ES-I3 (cell line): ENCODE measurements around the gene PIGQ.

Experiments used
- H3K36me3 ChIP-seq: 2 replicates; pipeline ENCODE4 v1.6.1; 2013; ENCODE audit warnings: mild to moderate bottlenecking, low read length, control low read depth, moderate library complexity; ENCODE audit not compliant: insufficient read depth
- H3K4me1 ChIP-seq: 2 replicates; pipeline ENCODE4 v1.6.1; 2013; ENCODE audit warnings: mild to moderate bottlenecking, control low read depth, low read length; ENCODE audit not compliant: insufficient read depth
- H3K9ac ChIP-seq: 2 replicates; pipeline ENCODE4 v1.6.1; 2013; ENCODE audit warnings: low read depth, mild to moderate bottlenecking, low read length, moderate library complexity
- H3K9me3 ChIP-seq: 2 replicates; pipeline ENCODE4 v1.6.1; 2013; ENCODE audit warnings: mild to moderate bottlenecking, low read length, moderate library complexity; ENCODE audit not compliant: control insufficient read depth, insufficient read depth

PIGQ gene

GRCh38 chr16:622920-623280 lies 53.1 kb downstream of the PIGQ start:
- H3K36me3 ChIP-seq, result no peaks in the 10 kb centered on the region; the same call in 1 of the 2 replicates
- no peak overlapping the region; the same call in 1 of the 2 replicates for H3K9ac ChIP-seq
- peaks cover 11% of the 10 kb centered on the region; the same call in 1 of the 2 replicates for H3K4me1 ChIP-seq
- no peaks in the 10 kb centered on the region for H3K9me3 ChIP-seq

GRCh38 chr16:624526-625070 lies 54.8 kb downstream of the PIGQ start:
- Histone ChIP-seq H3K9me3 (no peaks in the 10 kb centered on the region), H3K9ac (no peak overlapping the region), H3K4me1 (peaks cover 18% of the 10 kb centered on the region; the same call in 1 of the 2 replicates), H3K36me3 (no peaks in the 10 kb centered on the region; the same call in 1 of the 2 replicates)

GRCh38 chr16:625117-625976 lies 55.6 kb downstream of the PIGQ start:
- peaks cover 20% of the 10 kb centered on the region; the same call in 1 of the 2 replicates for H3K4me1 ChIP-seq

GRCh38 chr16:625977-626765 lies 56.4 kb downstream of the PIGQ start:
- H3K4me1 ChIP-seq, result peaks cover 21% of the 10 kb centered on the region; the same call in 1 of the 2 replicates
- no peaks in the 10 kb centered on the region; the same call in 1 of the 2 replicates for H3K36me3 ChIP-seq
- no peak overlapping the region for H3K9ac ChIP-seq
- no peaks in the 10 kb centered on the region for H3K9me3 ChIP-seq

More at GRCh38 chr16:625117-625976, 55.6 kb downstream of the PIGQ start:
- H3K9me3 ChIP-seq, result no peaks in the 10 kb centered on the region
- no peak overlapping the region for H3K9ac ChIP-seq
- H3K36me3 ChIP-seq, result no peaks in the 10 kb centered on the region; the same call in 1 of the 2 replicates

- H3K36me3 ChIP-seq, result no peaks in the 10 kb centered on the region; the same call in 1 of the 2 replicates
- peaks cover 17% of the 10 kb centered on the region; the same call in 1 of the 2 replicates for H3K4me1 ChIP-seq
- H3K9me3 ChIP-seq, result no peaks in the 10 kb centered on the region
- H3K9ac ChIP-seq, result no peak overlapping the region
These were observed 57.2 kb downstream of the PIGQ start for GRCh38 chr16:626787-627453.

- H3K9me3 ChIP-seq, result no peaks in the 10 kb centered on the region
- no peak overlapping the region for H3K9ac ChIP-seq
- peaks cover 16% of the 10 kb centered on the region; the same call in 1 of the 2 replicates for H3K4me1 ChIP-seq
These were observed 57.9 kb downstream of the PIGQ start for GRCh38 chr16:627454-628239.

GRCh38 chr16:628321-629061 lies 58.7 kb downstream of the PIGQ start:
- Histone ChIP-seq H3K9ac (no peak overlapping the region), H3K9me3 (no peaks in the 10 kb centered on the region), H3K4me1 (peaks cover 11% of the 10 kb centered on the region; the same call in 1 of the 2 replicates), H3K36me3 (no peaks in the 10 kb centered on the region; the same call in 1 of the 2 replicates)

More at GRCh38 chr16:627454-628239, 57.9 kb downstream of the PIGQ start:
- no peaks in the 10 kb centered on the region; the same call in 1 of the 2 replicates for H3K36me3 ChIP-seq

- peaks cover 11% of the 10 kb centered on the region; the same call in 1 of the 2 replicates for H3K4me1 ChIP-seq
- no peaks in the 10 kb centered on the region for H3K9me3 ChIP-seq
- no peak overlapping the region for H3K9ac ChIP-seq
- H3K36me3 ChIP-seq, result no peaks in the 10 kb centered on the region; the same call in 1 of the 2 replicates
These were observed 59.5 kb downstream of the PIGQ start for GRCh38 chr16:629185-629832.

GRCh38 chr16:629833-630248 lies 60.1 kb downstream of the PIGQ start:
- H3K9ac ChIP-seq, result no peak overlapping the region
- no peaks in the 10 kb centered on the region for H3K9me3 ChIP-seq
- H3K36me3 ChIP-seq, result no peaks in the 10 kb centered on the region; the same call in 1 of the 2 replicates
- peaks cover 11% of the 10 kb centered on the region; the same call in 1 of the 2 replicates for H3K4me1 ChIP-seq

GRCh38 chr16:630249-630814 lies 60.6 kb downstream of the PIGQ start:
- peaks cover 11% of the 10 kb centered on the region; the same call in 1 of the 2 replicates for H3K4me1 ChIP-seq
- H3K9me3 ChIP-seq, result no peaks in the 10 kb centered on the region
- no peak overlapping the region for H3K9ac ChIP-seq
- H3K36me3 ChIP-seq, result no peaks in the 10 kb centered on the region; the same call in 1 of the 2 replicates

GRCh38 chr16:630815-631405 lies 61.1 kb downstream of the PIGQ start, which contains the start of gene WFIKKN1:
Gene WFIKKN1 (plus strand): TSS chr16:630985. CDS start chr16:631254, 269 bp downstream.
- no peaks in the 10 kb centered on the region for H3K9me3 ChIP-seq
- H3K4me1 ChIP-seq, result peaks cover 11% of the 10 kb centered on the region; the same call in 1 of the 2 replicates
- no peaks in the 10 kb centered on the region; the same call in 1 of the 2 replicates for H3K36me3 ChIP-seq
- peak within 1 kb of the TSS; percentile 49 for H3K9ac ChIP-seq
